Measurements from ENCODE around the gene CEMIP2. TPM values are rescaled to one million over a fixed set of nuclear protein-coding genes. Genes with fewer than 3 reads are reported as not detected.

Gene CEMIP2
- total and polyA plus RNA-seq, 2 donors (not counting 3 experiments of a cell fraction or from before 2014, with no cell fraction given) = 41.6 to 44.3 TPM

DNA sequence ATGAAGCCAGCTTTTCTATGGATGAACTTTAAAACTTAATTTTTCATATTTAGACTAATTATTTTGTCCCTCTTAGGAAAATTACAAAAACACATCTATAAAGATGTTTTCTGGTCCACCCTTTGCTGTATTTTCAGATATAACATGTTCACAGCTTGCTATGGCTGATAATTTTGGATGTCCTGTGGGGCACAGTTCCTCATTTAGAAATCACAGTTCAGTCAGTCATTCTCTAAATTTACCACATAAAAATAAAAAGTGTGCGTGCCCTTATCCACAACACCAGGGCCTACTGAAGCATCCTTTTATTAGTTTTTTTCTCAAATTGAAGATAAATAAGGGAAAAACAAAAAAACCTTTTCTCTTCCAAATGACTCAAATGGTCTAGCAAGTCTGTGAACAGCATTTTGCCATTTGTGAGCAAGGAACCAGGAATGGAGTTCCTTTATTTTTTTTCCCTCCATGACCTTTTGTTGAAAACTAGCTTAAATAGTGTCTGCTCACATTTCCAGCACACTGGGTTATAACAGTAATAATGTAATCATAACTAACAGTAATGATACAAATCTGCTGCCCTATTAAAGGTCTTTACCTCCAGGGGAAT is 87.1 kb downstream of the CEMIP2 start:
- dilution Hi-C loops (cut with MboI; ENCODE audit: extremely low pct_ligation_motif_present, low sequenced_read_pairs) (no loop called here), intact Hi-C loops (cut with micrococcal nuclease) (loop anchor here (2.0 kb wide), 1 partner anchor 34 kb away; no protein-coding TSS in a partner anchor)
- no TSS peak for BruUV-seq (replicated peaks)
- Histone ChIP-seq H4K20me1 (replicated peaks; ENCODE audit: control insufficient read depth, extremely low read depth, insufficient read depth, low read length) (no peaks in the 10 kb centered on the region), H3K79me2 (ENCODE audit: control insufficient read depth, insufficient read depth, low read length) (no peaks in the 10 kb centered on the region), H3K4me3 (replicated peaks in 1 of 3; ENCODE audit: insufficient read depth in 1 of 3, low read depth in 1 of 3, low read length in 3 of 3) (no peak overlapping the region), H3K27me3 (ENCODE audit: control insufficient read depth in 2 of 2, insufficient read depth in 2 of 2, low read length in 2 of 2) (no peaks in the 10 kb centered on the region), H3K9me1 (replicated peaks; ENCODE audit: control insufficient read depth, extremely low read depth, insufficient read depth, low read length) (no peaks in the 10 kb centered on the region), H3K4me1 (ENCODE audit: control insufficient read depth, extremely low read depth, insufficient read depth, low read length) (peaks cover 15% of the 10 kb centered on the region), H3K27ac (ENCODE audit: insufficient read depth, low read depth, low read length) (no peak overlapping the region), H3K36me3 (ENCODE audit: control insufficient read depth in 2 of 2, extremely low read depth in 1 of 2, insufficient read depth in 2 of 2, low read length in 2 of 2) (no peaks in the 10 kb centered on the region), H3K9me3 (replicated peaks; ENCODE audit: control insufficient read depth, insufficient read depth, low read length) (no peaks in the 10 kb centered on the region), H2AFZ (ENCODE audit: low read depth, low read length) (no peak overlapping the region), H3K9ac (replicated peaks; ENCODE audit: extremely low read depth, insufficient read depth, low read length) (no peak overlapping the region), H3K4me2 (ENCODE audit: insufficient read depth, low read length) (no peak overlapping the region)
- no peak for TF ChIP-seq FOS (IDR thresholded peaks at IDR 0.05; ENCODE audit: borderline replicate concordance, insufficient read depth, low read length)
- TF ChIP-seq, protein P1, sequence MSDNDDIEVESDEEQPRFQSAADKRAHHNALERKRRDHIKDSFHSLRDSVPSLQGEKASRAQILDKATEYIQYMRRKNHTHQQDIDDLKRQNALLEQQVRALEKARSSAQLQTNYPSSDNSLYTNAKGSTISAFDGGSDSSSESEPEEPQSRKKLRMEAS (IDR thresholded peaks at IDR 0.05; ENCODE audit: insufficient read depth, insufficient read length) = no peak
- no peak for TF ChIP-seq EZH2 (IDR thresholded peaks at IDR 0.05; ENCODE audit: borderline replicate concordance, low read depth, low read length, severe bottlenecking)
- no peak for TF ChIP-seq MYC (IDR thresholded peaks at IDR 0.05; ENCODE audit: low read depth, low read length)
- no peak for TF ChIP-seq POLR2A (IDR thresholded peaks at IDR 0.05; ENCODE audit: low read depth, low read length)
- no peak for TF ChIP-seq JUN (IDR thresholded peaks at IDR 0.05; ENCODE audit: borderline replicate concordance, insufficient read depth, insufficient read length, low read depth)
- no peak for TF ChIP-seq POLR2AphosphoS5 (IDR thresholded peaks at IDR 0.05; ENCODE audit: insufficient read depth, low read depth, low read length)
- TF ChIP-seq, protein P2, sequence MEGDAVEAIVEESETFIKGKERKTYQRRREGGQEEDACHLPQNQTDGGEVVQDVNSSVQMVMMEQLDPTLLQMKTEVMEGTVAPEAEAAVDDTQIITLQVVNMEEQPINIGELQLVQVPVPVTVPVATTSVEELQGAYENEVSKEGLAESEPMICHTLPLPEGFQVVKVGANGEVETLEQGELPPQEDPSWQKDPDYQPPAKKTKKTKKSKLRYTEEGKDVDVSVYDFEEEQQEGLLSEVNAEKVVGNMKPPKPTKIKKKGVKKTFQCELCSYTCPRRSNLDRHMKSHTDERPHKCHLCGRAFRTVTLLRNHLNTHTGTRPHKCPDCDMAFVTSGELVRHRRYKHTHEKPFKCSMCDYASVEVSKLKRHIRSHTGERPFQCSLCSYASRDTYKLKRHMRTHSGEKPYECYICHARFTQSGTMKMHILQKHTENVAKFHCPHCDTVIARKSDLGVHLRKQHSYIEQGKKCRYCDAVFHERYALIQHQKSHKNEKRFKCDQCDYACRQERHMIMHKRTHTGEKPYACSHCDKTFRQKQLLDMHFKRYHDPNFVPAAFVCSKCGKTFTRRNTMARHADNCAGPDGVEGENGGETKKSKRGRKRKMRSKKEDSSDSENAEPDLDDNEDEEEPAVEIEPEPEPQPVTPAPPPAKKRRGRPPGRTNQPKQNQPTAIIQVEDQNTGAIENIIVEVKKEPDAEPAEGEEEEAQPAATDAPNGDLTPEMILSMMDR (IDR thresholded peaks at IDR 0.05; ENCODE audit: extremely low read depth in 1 of 2, insufficient read depth in 1 of 2, low read depth in 1 of 2, low read length in 2 of 2) = no peak
- TF ChIP-seq GATA2 (IDR thresholded peaks at IDR 0.05; ENCODE audit: insufficient read depth, insufficient read length, low read depth, low read length) = no peak
- FAIRE-seq = no peak
- ChIA-PET POLR2A (no interaction called here), CTCF (interaction anchor here (1.3 to 6.1 kb wide), 4 partner anchors 34 to 88 kb away, joined by 3 to 32 read pairs (median 4); no protein-coding TSS in a partner anchor)
- no peak for DNase-seq (ENCODE audit: low read depth, low spot score)
